Neural cell (in vitro differentiated cells): ENCODE data around the gene PHC1. TPM values are rescaled to one million over a fixed set of nuclear protein-coding genes. Genes with fewer than 3 reads are reported as not detected.
"Not testable (repeated sequence)": the region's sequence is repeated elsewhere in the genome, so short reads cannot be mapped to it uniquely, and the experiment has no call there.

Experiments used
- H2AFZ ChIP-seq: fragments of 200-600, 300-800 bp; sonication (generic), shearing (Covaris generic); 2 replicates; pipeline ENCODE4 v1.6.0; 2014; ENCODE audit warnings: low read depth, mild to moderate bottlenecking, antibody characterized with exemption, low read length, moderate library complexity
- H3F3A ChIP-seq: fragments of 200-600 bp; shearing (Covaris generic); 2 replicates; pipeline ENCODE4 v1.6.1; 2016; ENCODE audit warnings: mild to moderate bottlenecking, moderate library complexity, mixed read lengths, antibody characterized with exemption, low read length; ENCODE audit not compliant: insufficient read depth, poor library complexity, severe bottlenecking
- H3K27ac ChIP-seq: fragments of 200-600, 300-800 bp; sonication (generic), shearing (Covaris generic); 2 replicates; pipeline ENCODE4 v1.5.1; 2014; ENCODE audit warnings: mild to moderate bottlenecking, low read length, moderate library complexity
- H3K27me3 ChIP-seq: fragments of 300-800, 200-600 bp; sonication (generic), shearing (Covaris generic); 2 replicates; pipeline ENCODE4 v1.6.0; 2014; ENCODE audit warnings: mild to moderate bottlenecking, low read depth, low read length, moderate library complexity; ENCODE audit not compliant: insufficient read depth
- H3K36me3 ChIP-seq: fragments of 300-800, 200-600 bp; sonication (generic), shearing (Covaris generic); 2 replicates; pipeline ENCODE4 v1.5.1; 2014; ENCODE audit warnings: mild to moderate bottlenecking, antibody characterized with exemption, low read length, moderate library complexity; ENCODE audit not compliant: insufficient read depth
- H3K4me2 ChIP-seq: fragments of 300-800, 200-600 bp; sonication (generic), shearing (Covaris generic); 2 replicates; pipeline ENCODE4 v1.6.0; 2014; ENCODE audit warnings: mild to moderate bottlenecking, low read length
- H3K4me3 ChIP-seq: fragments of 300-800, 200-600 bp; sonication (generic), shearing (Covaris generic); 2 replicates; pipeline ENCODE4 v1.5.1; 2014; ENCODE audit warnings: mild to moderate bottlenecking, low read length, moderate library complexity
- H3K79me2 ChIP-seq: fragments of 200-600 bp; shearing (Covaris generic); replicated peaks from 2 replicates; pipeline ENCODE4 v1.6.0; 2014; ENCODE audit warnings: mild to moderate bottlenecking, low read length, moderate library complexity; ENCODE audit not compliant: insufficient read depth
- H3K9ac ChIP-seq: fragments of 300-800, 200-600 bp; sonication (generic), shearing (Covaris generic); 2 replicates; pipeline ENCODE4 v1.6.1; 2016; ENCODE audit warnings: mild to moderate bottlenecking, low read length, mixed read lengths
- H3K9me2 ChIP-seq: fragments of 200-600 bp; shearing (Covaris generic); 2 replicates; pipeline ENCODE4 v1.6.1; 2016; ENCODE audit warnings: mild to moderate bottlenecking, low read length, mixed read lengths; ENCODE audit not compliant: insufficient read depth
- H3K9me3 ChIP-seq: fragments of 200-600, 300-800 bp; sonication (generic), shearing (Covaris generic); 2 replicates; pipeline ENCODE4 v1.6.1; 2016; ENCODE audit warnings: mild to moderate bottlenecking, mixed run types, low read length, moderate library complexity, mixed read lengths
- H4K20me1 ChIP-seq: fragments of 200-600 bp; shearing (Covaris generic); 2 replicates; pipeline ENCODE4 v1.6.1; 2016; ENCODE audit warnings: mild to moderate bottlenecking, mixed run types; ENCODE audit not compliant: insufficient read depth
- CTCF ChIP-seq: fragments of 450-650 bp; IDR thresholded peaks from 2 replicates; pipeline ENCODE4 v1.5.1; 2014; ENCODE audit warnings: antibody characterized with exemption, mild to moderate bottlenecking, moderate library complexity; ENCODE audit not compliant: poor library complexity, severe bottlenecking
- EP300 ChIP-seq: fragments of 450-650 bp; conservative IDR thresholded peaks from 2 replicates; pipeline ENCODE4 v1.6.1; 2014; ENCODE audit warnings: antibody characterized with exemption, mild to moderate bottlenecking, moderate library complexity; ENCODE audit not compliant: poor library complexity, severe bottlenecking
- EZH2 ChIP-seq: fragments of 200-600, 300-800 bp; shearing (Covaris generic), sonication (generic); IDR thresholded peaks from 2 replicates; pipeline ENCODE4 v1.6.1; 2014; ENCODE audit warnings: antibody characterized with exemption, low read length, borderline replicate concordance, mild to moderate bottlenecking; ENCODE audit not compliant: insufficient read depth, poor library complexity, severe bottlenecking
- MXI1 ChIP-seq: fragments of 450-650 bp; conservative IDR thresholded peaks from 2 replicates; pipeline ENCODE4 v1.6.1; 2014; ENCODE audit warnings: antibody characterized with exemption, mild to moderate bottlenecking; ENCODE audit not compliant: poor library complexity, severe bottlenecking
- POLR2AphosphoS5 ChIP-seq: IDR thresholded peaks from 2 replicates; pipeline ENCODE4 v1.6.1; 2012
- RAD21 ChIP-seq: fragments of 450-650 bp; conservative IDR thresholded peaks from 2 replicates; pipeline ENCODE4 v1.6.1; 2014; ENCODE audit warnings: antibody characterized with exemption, mild to moderate bottlenecking, moderate library complexity
- SMC3 ChIP-seq: fragments of 450-650 bp; conservative IDR thresholded peaks from 2 replicates; pipeline ENCODE4 v1.6.1; 2014; ENCODE audit warnings: antibody characterized with exemption, mild to moderate bottlenecking, moderate library complexity; ENCODE audit not compliant: poor library complexity
- TAF1 ChIP-seq: IDR thresholded peaks from 2 replicates; pipeline ENCODE4 v1.6.1; 2012; ENCODE audit warnings: low read depth
- polyA plus RNA-seq: library from polyadenylated mRNA; depleted of rRNA; stranded (reverse); fragments of >200 nt; gene quantifications from 2 replicates; pipeline ENCODE4 v1.2.3, GENCODE V29; 2014
- TF ChIP-seq, protein P1 (sequence below): IDR thresholded peaks from 2 replicates; pipeline ENCODE4 v1.6.1; 2012; ENCODE audit warnings: borderline replicate concordance

Gene PHC1
- polyA plus RNA-seq, 1 donor from 2014 or later: 104 TPM

- H3K9ac ChIP-seq: no peak overlapping the region
- H3K27me3 ChIP-seq: no peaks in the 10 kb centered on the region
- H2AFZ ChIP-seq: no peak overlapping the region
- H3K36me3 ChIP-seq: no peaks in the 10 kb centered on the region
- no peak overlapping the region for H3K27ac ChIP-seq
- no peak overlapping the region for H3K4me3 ChIP-seq
- H3K79me2 ChIP-seq: no peaks in the 10 kb centered on the region
- H3K9me3 ChIP-seq: no peaks in the 10 kb centered on the region
- TF ChIP-seq EP300 (no peak), EZH2 (no peak), RAD21 (no peak)
- TF ChIP-seq, protein P1, sequence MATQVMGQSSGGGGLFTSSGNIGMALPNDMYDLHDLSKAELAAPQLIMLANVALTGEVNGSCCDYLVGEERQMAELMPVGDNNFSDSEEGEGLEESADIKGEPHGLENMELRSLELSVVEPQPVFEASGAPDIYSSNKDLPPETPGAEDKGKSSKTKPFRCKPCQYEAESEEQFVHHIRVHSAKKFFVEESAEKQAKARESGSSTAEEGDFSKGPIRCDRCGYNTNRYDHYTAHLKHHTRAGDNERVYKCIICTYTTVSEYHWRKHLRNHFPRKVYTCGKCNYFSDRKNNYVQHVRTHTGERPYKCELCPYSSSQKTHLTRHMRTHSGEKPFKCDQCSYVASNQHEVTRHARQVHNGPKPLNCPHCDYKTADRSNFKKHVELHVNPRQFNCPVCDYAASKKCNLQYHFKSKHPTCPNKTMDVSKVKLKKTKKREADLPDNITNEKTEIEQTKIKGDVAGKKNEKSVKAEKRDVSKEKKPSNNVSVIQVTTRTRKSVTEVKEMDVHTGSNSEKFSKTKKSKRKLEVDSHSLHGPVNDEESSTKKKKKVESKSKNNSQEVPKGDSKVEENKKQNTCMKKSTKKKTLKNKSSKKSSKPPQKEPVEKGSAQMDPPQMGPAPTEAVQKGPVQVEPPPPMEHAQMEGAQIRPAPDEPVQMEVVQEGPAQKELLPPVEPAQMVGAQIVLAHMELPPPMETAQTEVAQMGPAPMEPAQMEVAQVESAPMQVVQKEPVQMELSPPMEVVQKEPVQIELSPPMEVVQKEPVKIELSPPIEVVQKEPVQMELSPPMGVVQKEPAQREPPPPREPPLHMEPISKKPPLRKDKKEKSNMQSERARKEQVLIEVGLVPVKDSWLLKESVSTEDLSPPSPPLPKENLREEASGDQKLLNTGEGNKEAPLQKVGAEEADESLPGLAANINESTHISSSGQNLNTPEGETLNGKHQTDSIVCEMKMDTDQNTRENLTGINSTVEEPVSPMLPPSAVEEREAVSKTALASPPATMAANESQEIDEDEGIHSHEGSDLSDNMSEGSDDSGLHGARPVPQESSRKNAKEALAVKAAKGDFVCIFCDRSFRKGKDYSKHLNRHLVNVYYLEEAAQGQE: no peak
- H3K9me2 ChIP-seq: no peaks in the 10 kb centered on the region
- no peak overlapping the region for H3K4me2 ChIP-seq
- H3F3A ChIP-seq: no peaks in the 10 kb centered on the region
- no peaks in the 10 kb centered on the region for H4K20me1 ChIP-seq
Measured at GRCh38 chr12:8936735-8937134, 22.4 kb downstream of the PHC1 start.

DNA sequence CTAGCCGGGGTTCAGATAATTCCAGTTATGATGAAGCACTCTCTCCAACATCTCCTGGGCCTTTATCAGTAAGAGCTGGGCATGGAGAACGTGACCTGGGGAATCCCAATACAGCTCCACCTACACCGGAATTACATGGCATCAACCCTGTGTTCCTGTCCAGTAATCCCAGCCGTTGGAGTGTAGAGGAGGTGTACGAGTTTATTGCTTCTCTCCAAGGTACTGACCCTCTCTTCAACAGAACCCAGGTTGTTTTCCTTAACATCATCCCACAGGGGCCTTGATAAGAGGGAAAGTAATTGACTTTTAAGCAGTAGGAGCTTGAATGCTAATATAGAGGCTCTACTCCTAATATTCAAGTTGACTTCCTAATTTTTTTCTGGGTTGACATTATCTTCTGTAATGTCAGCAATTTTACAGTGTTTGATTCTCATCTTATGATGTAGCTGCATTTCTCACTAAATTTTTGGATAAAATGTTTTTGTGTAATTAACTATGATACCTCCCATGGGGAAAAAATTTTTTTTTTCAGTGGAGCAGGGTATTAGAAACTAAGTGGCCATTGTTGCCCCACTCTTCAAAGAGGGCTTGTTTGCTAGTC, 23.6 kb downstream of the PHC1 start:
- H3K36me3 ChIP-seq, H3K9me3 ChIP-seq, H4K20me1 ChIP-seq, H3K9me2 ChIP-seq, H3K79me2 ChIP-seq, H3F3A ChIP-seq, H3K4me3 ChIP-seq, H2AFZ ChIP-seq, H3K27ac ChIP-seq, H3K4me2 ChIP-seq, H3K9ac ChIP-seq, H3K27me3 ChIP-seq: not testable (repeated sequence)

GRCh38 chr12:8941691-8942478, 27.6 kb downstream of the PHC1 start:
- Histone ChIP-seq H3K27ac (no peak overlapping the region), H3K27me3 (no peaks in the 10 kb centered on the region), H3K9me3 (no peaks in the 10 kb centered on the region), H4K20me1 (no peaks in the 10 kb centered on the region), H2AFZ (no peak overlapping the region), H3K79me2 (peaks cover 19% of the 10 kb centered on the region), H3K4me2 (no peak overlapping the region), H3K9ac (no peak overlapping the region), H3K36me3 (no peaks in the 10 kb centered on the region), H3F3A (no peaks in the 10 kb centered on the region), H3K9me2 (no peaks in the 10 kb centered on the region), H3K4me3 (no peak overlapping the region)
- no peak for TF ChIP-seq POLR2AphosphoS5
- no peak for TF ChIP-seq MXI1
- TF ChIP-seq, protein P1: no peak
- no peak for TF ChIP-seq RAD21
- no peak for TF ChIP-seq TAF1
- TF ChIP-seq EZH2: no peak
- no peak for TF ChIP-seq EP300
- TF ChIP-seq SMC3: no peak
- TF ChIP-seq CTCF: no peak
